HepG2 (cell line): ENCODE measurements around the gene POMP. TPM values are rescaled to one million over a fixed set of nuclear protein-coding genes. Genes with fewer than 3 reads are reported as not detected.

Source experiments
- ATAC-seq: fragments of 200-7000 bp; cut with Tn5 transposase; 3 replicates; pipeline ENCODE4 v1.9.1; 2020; ENCODE audit warnings: mild to moderate bottlenecking, moderate library complexity
- BruUV-seq: library from RNA; stranded (reverse); fragments of 400-500 nt; replicated peaks from 2 replicates; lab custom pipeline; 2021; lab: Mats Ljungman, UMichigan
- CTCF ChIA-PET: fragments of 300-600 bp; formaldehyde crosslinking; extraction: SDS; loops from one replicate; lab custom pipeline; 2021; ENCODE audit warnings: low total read pairs, inconsistent platforms, low intra/inter-chr PET ratio; lab: Yijun Ruan, JAX
- POLR2A ChIA-PET: fragments of 350-600 bp; sonication (Branson Sonifier 250); formaldehyde crosslinking; loops from one replicate; lab custom pipeline; 2020; ENCODE audit warnings: antibody characterized with exemption, inconsistent platforms; lab: Yijun Ruan, JAX
- DNase-seq: peaks from one replicate; pipeline ENCODE4 v3.0.0-alpha.2; 2015; ENCODE audit warnings: low spot score
- FAIRE-seq: peaks from 3 replicates; lab custom pipeline; 2011; peaks lifted over from hg19 to GRCh38; lab: Jason Lieb, UNC
- H2AFZ ChIP-seq: one replicate; pipeline ENCODE4 v1.6.1; 2011; ENCODE audit warnings: low read length, inconsistent platforms
- H3K27ac ChIP-seq: fragments of 300-600 bp; 3 replicates; pipeline ENCODE4 v1.8.0; 2011; ENCODE audit warnings: mixed run types, mild to moderate bottlenecking, mixed read lengths, low read length, inconsistent platforms; ENCODE audit not compliant: insufficient read depth; ENCODE audit errors: extremely low read length
- H3K27me3 ChIP-seq, 2 experiments: fragments of 200-600 bp in 1 of 2; 2 replicates in 1 of 2; 3 replicates in 1 of 2; pipeline versions ENCODE4 v1.6.0 to v1.8.0; 2011; ENCODE audit warnings: low read length in 2 of 2, mild to moderate bottlenecking in 2 of 2, moderate library complexity in 2 of 2, inconsistent platforms in 1 of 2; ENCODE audit not compliant: insufficient read depth in 2 of 2, control insufficient read depth in 1 of 2
- H3K36me3 ChIP-seq, 2 experiments: fragments of 200-600 bp in 1 of 2; replicated peaks in 1 of 2; 2 replicates in 1 of 2; 3 replicates in 1 of 2; pipeline versions ENCODE4 v1.5.1 to v1.8.0; 2011; ENCODE audit warnings: low read length in 2 of 2, inconsistent platforms in 1 of 2; ENCODE audit not compliant: insufficient read depth in 2 of 2, control insufficient read depth in 1 of 2
- H3K4me1 ChIP-seq: 2 replicates; pipeline ENCODE4 v1.5.1; 2012; ENCODE audit warnings: low read length, inconsistent platforms; ENCODE audit not compliant: insufficient read depth
- H3K4me2 ChIP-seq: 2 replicates; pipeline ENCODE4 v1.6.0; 2011; ENCODE audit warnings: low read depth, low read length, inconsistent platforms
- H3K4me3 ChIP-seq, 3 experiments: fragments of 200-600 bp in 1 of 3; sonication (generic), shearing (Covaris generic) in 1 of 3; replicated peaks in 1 of 3; 2 replicates each; pipeline ENCODE4 v1.5.1; 2011 to 2016; ENCODE audit warnings: low read length in 3 of 3, inconsistent platforms in 2 of 3, low read depth in 2 of 3, mild to moderate bottlenecking in 2 of 3, control low read depth in 1 of 3, mixed read lengths in 1 of 3; ENCODE audit not compliant: insufficient read depth in 1 of 3
- H3K79me2 ChIP-seq: one replicate; pipeline ENCODE4 v1.6.1; 2011; ENCODE audit warnings: low read length, inconsistent platforms; ENCODE audit not compliant: insufficient read depth
- H3K9ac ChIP-seq: 2 replicates; pipeline ENCODE4 v1.6.0; 2011; ENCODE audit warnings: mild to moderate bottlenecking, low read depth, low read length, inconsistent platforms; ENCODE audit not compliant: insufficient read depth
- H3K9me3 ChIP-seq: 2 replicates; pipeline ENCODE4 v1.5.1; 2012; ENCODE audit warnings: mild to moderate bottlenecking, low read length
- H4K20me1 ChIP-seq: 2 replicates; pipeline ENCODE4 v1.6.0; 2011; ENCODE audit warnings: inconsistent platforms, mild to moderate bottlenecking, low read length, moderate library complexity; ENCODE audit not compliant: insufficient read depth
- BCL6 ChIP-seq: IDR thresholded peaks from 2 replicates; pipeline ENCODE4 v1.6.1; 2016; ENCODE audit warnings: missing genetic modification reagents, missing compliant biosample characterization
- FOXA3 ChIP-seq: IDR thresholded peaks from 2 replicates; pipeline ENCODE4 v1.6.1; 2016; ENCODE audit warnings: missing genetic modification reagents, missing compliant biosample characterization
- SIN3A ChIP-seq: IDR thresholded peaks from 2 replicates; pipeline ENCODE4 v1.6.1; 2011; ENCODE audit warnings: low read depth, mild to moderate bottlenecking, control low read depth, low read length, borderline replicate concordance
- SOX13 ChIP-seq, 3 experiments: fragments of 450-650 bp in 1 of 3; sonication (generic) in 1 of 3; formaldehyde crosslinking in 1 of 3; IDR thresholded peaks in 2 of 3; conservative IDR thresholded peaks in 1 of 3; 2 replicates each; pipeline versions ENCODE4 v1.5.0 to v1.6.1; 2016 to 2020; ENCODE audit warnings: antibody characterized with exemption in 1 of 3, mild to moderate bottlenecking in 1 of 3, missing compliant biosample characterization in 1 of 3, missing genetic modification reagents in 1 of 3, moderate library complexity in 1 of 3
- WGBS: methylation state at CpG from one replicate; pipeline ENCODE4 v1.1.6; 2017; ENCODE audit warnings: low lambda C conversion rate; 5-methylcytosine and 5-hydroxymethylcytosine counted together
- in situ Hi-C: cut with HindIII; loops from 2 replicates; pipeline ENCODE4 v1.10.0; 2017; ENCODE audit warnings: low pct_unique_long_range_greater_than_20kb; ENCODE audit not compliant: extremely low pct_ligation_motif_present
- intact Hi-C: fragments of 100-400 bp; cut with micrococcal nuclease; formaldehyde crosslinking; loops from one replicate; pipeline ENCODE4 v1.10.0; 2022; ENCODE audit not compliant: unreplicated experiment
- polyA plus RNA-seq, 8 experiments: library from polyadenylated mRNA; depleted of rRNA in 3 of 8; stranded (reverse) in 7 of 8; unstranded in 1 of 8; fragments of >200 nt; fragmentation: Illumina TruSeq in 4 of 8; extraction: Trizol in 4 of 8; gene quantifications; 2 replicates each; pipeline versions ENCODE4 v1.2.1 to v1.2.3, GENCODE V29; 2011 to 2016; ENCODE audit warnings: low read depth in 4 of 8, missing spikeins in 1 of 8, mixed read lengths in 1 of 8; ENCODE audit not compliant: insufficient read depth in 1 of 8
- total RNA-seq, 5 experiments: library from RNA; depleted of rRNA; stranded (reverse); fragments of >200 nt; fragmentation: Illumina TruSeq; extraction: Trizol; gene quantifications; 2 replicates each; pipeline ENCODE4 v1.2.3, GENCODE V29; 2016; ENCODE audit warnings: low read depth in 1 of 5
- TF ChIP-seq, protein P1 (sequence below): sonication (generic); formaldehyde crosslinking; IDR thresholded peaks from 2 replicates; pipeline ENCODE4 v1.4.0; 2020; ENCODE audit warnings: missing genetic modification reagents, borderline replicate concordance

POMP gene
- total and polyA plus RNA-seq, 2 of the 13 experiments (the other 11 are each of a cell fraction or from before 2014, with no cell fraction given), result 30.6 to 118 TPM

DNA sequence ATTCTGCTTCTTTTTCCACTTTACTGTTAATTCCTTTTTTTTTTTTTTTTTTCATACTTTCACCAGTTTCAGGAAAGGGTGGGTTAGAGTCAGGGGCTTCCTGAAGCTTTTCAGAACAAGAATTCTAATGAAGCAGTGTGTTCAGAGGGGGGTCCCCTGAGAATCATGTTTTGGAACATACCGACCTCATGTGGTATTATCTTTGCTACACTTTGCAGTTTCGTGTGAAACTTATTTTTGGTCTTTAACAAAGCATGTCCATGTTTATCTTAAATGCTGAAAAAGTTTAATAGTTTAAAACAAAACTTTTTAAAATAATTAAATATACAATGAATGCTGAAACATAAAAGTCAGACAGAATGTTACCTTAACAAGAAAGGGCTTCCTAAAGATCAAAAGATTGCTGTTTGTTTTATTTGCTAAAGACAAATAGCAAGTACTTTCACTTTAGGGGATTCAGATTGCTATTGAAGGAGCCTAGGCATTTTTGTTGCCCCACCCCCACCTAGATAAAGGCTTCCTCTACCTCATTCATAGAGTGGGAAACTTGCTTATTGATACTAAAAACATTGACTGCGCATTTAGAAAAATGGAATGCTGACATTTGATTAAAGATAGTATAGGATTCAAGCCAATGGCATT lies 21.1 kb upstream of the POMP start:
- CTCF ChIA-PET, result no interaction called here
- Histone ChIP-seq H3K27me3 (no peaks in the 10 kb centered on the region), H4K20me1 (no peaks in the 10 kb centered on the region), H3K4me3 (peak overlapping the region in 1 of 3 experiments; percentile 28; a peak in 1 of 6 replicates), H3K9me3 (no peaks in the 10 kb centered on the region), H3K36me3 (no peaks in the 10 kb centered on the region), H3K27ac (no peak overlapping the region), H3K79me2 (no peaks in the 10 kb centered on the region), H3K4me1 (peaks cover 21% of the 10 kb centered on the region), H2AFZ (no peak overlapping the region), H3K4me2 (peak overlapping the region; percentile 49), H3K9ac (no peak overlapping the region)
- WGBS, result 0% methylated on average over 3 of the region's 3 CpGs
- TF ChIP-seq, protein P1, sequence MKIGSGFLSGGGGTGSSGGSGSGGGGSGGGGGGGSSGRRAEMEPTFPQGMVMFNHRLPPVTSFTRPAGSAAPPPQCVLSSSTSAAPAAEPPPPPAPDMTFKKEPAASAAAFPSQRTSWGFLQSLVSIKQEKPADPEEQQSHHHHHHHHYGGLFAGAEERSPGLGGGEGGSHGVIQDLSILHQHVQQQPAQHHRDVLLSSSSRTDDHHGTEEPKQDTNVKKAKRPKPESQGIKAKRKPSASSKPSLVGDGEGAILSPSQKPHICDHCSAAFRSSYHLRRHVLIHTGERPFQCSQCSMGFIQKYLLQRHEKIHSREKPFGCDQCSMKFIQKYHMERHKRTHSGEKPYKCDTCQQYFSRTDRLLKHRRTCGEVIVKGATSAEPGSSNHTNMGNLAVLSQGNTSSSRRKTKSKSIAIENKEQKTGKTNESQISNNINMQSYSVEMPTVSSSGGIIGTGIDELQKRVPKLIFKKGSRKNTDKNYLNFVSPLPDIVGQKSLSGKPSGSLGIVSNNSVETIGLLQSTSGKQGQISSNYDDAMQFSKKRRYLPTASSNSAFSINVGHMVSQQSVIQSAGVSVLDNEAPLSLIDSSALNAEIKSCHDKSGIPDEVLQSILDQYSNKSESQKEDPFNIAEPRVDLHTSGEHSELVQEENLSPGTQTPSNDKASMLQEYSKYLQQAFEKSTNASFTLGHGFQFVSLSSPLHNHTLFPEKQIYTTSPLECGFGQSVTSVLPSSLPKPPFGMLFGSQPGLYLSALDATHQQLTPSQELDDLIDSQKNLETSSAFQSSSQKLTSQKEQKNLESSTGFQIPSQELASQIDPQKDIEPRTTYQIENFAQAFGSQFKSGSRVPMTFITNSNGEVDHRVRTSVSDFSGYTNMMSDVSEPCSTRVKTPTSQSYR (CRISPR knock-in tag), result peak; percentile 60
- no peak for TF ChIP-seq SOX13 (IDR thresholded peaks at IDR 0.05)
- TF ChIP-seq SOX13 (CRISPR knock-in tag; conservative IDR thresholded peaks at IDR 0.05 in 1 of 2, IDR thresholded peaks at IDR 0.05 in 1 of 2), result 0 out of 4 replicates have a peak, but pooled peaks of 1 of the 2 experiments have one; percentile 15
- TF ChIP-seq BCL6, result 0 out of 2 replicates have a peak, but pooled peaks have one; percentile 26
- peak; percentile 27; the same call in 1 of the 2 replicates for TF ChIP-seq FOXA3
- no peak for TF ChIP-seq SIN3A
- FAIRE-seq (no peak), DNase-seq (peak; percentile 59), ATAC-seq (peak; percentile 35; the same call in 1 of the 3 replicates)
- POLR2A ChIA-PET, result interaction anchor here (2.0 kb wide), 1 partner anchor 21 kb away, joined by 8 read pairs; the partner anchor contains the start of gene POMP
- no TSS peak for BruUV-seq
- intact Hi-C loops, result no loop called here
- in situ Hi-C loops, result loop anchor here (5.0 to 25.0 kb wide), 2 partner anchors 316 to 576 kb away; no protein-coding TSS in a partner anchor
